Measurements from ENCODE around the gene GNL2. TPM values are rescaled to one million over a fixed set of nuclear protein-coding genes. Genes with fewer than 3 reads are reported as not detected.
A peak's percentile ranks its signal among the peaks of the same experiment; 100 is the strongest.

The GNL2 gene
- total and polyA plus RNA-seq, 9 of the 15 experiments (the other 6 are each of a cell fraction or from before 2014, with no cell fraction given), result 156 to 371 (median 263) TPM

GRCh38 chr1:37562984-37563383 is 32.8 kb downstream of the GNL2 start (continued):
- no peak for TF ChIP-seq CHD7 (IDR thresholded peaks at IDR 0.05; ENCODE audit: low read depth, low read length)
- peak; percentile 35; the same call in 1 of the 2 replicates for TF ChIP-seq CC2D1A (IDR thresholded peaks at IDR 0.05)
- 0 out of 2 replicates have a peak, but pooled peaks have one; percentile 22 for TF ChIP-seq CREB1 (IDR thresholded peaks at IDR 0.05)
- TF ChIP-seq CREB1 (CRISPR knock-in tag; IDR thresholded peaks at IDR 0.05), result no peak
- no peak for TF ChIP-seq NFE2 (IDR thresholded peaks at IDR 0.05; ENCODE audit: low read depth)
- TF ChIP-seq CBFA2T2 (conservative IDR thresholded peaks at IDR 0.05), result peak; percentile 87
- TF ChIP-seq, protein P1, sequence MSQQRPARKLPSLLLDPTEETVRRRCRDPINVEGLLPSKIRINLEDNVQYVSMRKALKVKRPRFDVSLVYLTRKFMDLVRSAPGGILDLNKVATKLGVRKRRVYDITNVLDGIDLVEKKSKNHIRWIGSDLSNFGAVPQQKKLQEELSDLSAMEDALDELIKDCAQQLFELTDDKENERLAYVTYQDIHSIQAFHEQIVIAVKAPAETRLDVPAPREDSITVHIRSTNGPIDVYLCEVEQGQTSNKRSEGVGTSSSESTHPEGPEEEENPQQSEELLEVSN (IDR thresholded peaks at IDR 0.05; ENCODE audit: borderline replicate concordance in 1 of 2, extremely low read depth in 1 of 2, insufficient read depth in 1 of 2, insufficient read length in 1 of 2, low read depth in 1 of 2, low read length in 1 of 2, poor library complexity in 1 of 2, severe bottlenecking in 1 of 2), result no peak
- TF ChIP-seq RBM25 (IDR thresholded peaks at IDR 0.05; ENCODE audit: low read depth, low read length, severe bottlenecking), result no peak
- TF ChIP-seq SIN3A (IDR thresholded peaks at IDR 0.05; ENCODE audit: borderline replicate concordance in 2 of 2, control insufficient read depth in 1 of 2, low read depth in 2 of 2, low read length in 2 of 2), result no peak
- no peak for TF ChIP-seq YBX1 (IDR thresholded peaks at IDR 0.05)
- 0 out of 4 replicates have a peak, but pooled peaks of 1 of the 2 experiments have one; percentile 35 for TF ChIP-seq FOXK2 (conservative IDR thresholded peaks at IDR 0.05 in 1 of 2, IDR thresholded peaks at IDR 0.05 in 1 of 2; ENCODE audit: low read depth in 2 of 2)
- TF ChIP-seq TCF15 (CRISPR knock-in tag; IDR thresholded peaks at IDR 0.05), result no peak
- TF ChIP-seq DPF2 (IDR thresholded peaks at IDR 0.05), result peak; percentile 93
- TF ChIP-seq, protein P2, sequence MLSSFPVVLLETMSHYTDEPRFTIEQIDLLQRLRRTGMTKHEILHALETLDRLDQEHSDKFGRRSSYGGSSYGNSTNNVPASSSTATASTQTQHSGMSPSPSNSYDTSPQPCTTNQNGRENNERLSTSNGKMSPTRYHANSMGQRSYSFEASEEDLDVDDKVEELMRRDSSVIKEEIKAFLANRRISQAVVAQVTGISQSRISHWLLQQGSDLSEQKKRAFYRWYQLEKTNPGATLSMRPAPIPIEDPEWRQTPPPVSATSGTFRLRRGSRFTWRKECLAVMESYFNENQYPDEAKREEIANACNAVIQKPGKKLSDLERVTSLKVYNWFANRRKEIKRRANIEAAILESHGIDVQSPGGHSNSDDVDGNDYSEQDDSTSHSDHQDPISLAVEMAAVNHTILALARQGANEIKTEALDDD (IDR thresholded peaks at IDR 0.05), result no peak
